ENCODE data around the gene ARGLU1. TPM values are rescaled to one million over a fixed set of nuclear protein-coding genes. Genes with fewer than 3 reads are reported as not detected.

Gene ARGLU1
- total RNA-seq, 1 experiment from 2014 or later: 96.9 TPM

- no peak overlapping the region for H3K4ac ChIP-seq (ENCODE audit: low read depth, low read length)
- no peak overlapping the region for H3K9ac ChIP-seq (ENCODE audit: extremely low read depth, insufficient read length, low read length)
- peaks cover 2% of the 10 kb centered on the region; the same call in 1 of the 2 replicates for H3K4me1 ChIP-seq (ENCODE audit: insufficient read depth, low read length)
- H2BK20ac ChIP-seq (ENCODE audit: low read depth, low read length, poor library complexity, severe bottlenecking): no peak overlapping the region
- H4K20me1 ChIP-seq (ENCODE audit: control insufficient read depth, insufficient read depth, insufficient read length): no peaks in the 10 kb centered on the region
- no peak overlapping the region for H2BK120ac ChIP-seq (ENCODE audit: low read depth, low read length, poor library complexity, severe bottlenecking)
- H3K9me3 Mint-ChIP-seq: peaks cover 0 to 3% of the 10 kb centered on the region in 2 experiments; a peak in 1 of 5 replicates
- H4K91ac ChIP-seq (ENCODE audit: insufficient read length, low read depth, low read length): no peak overlapping the region
- H3K4me2 ChIP-seq (ENCODE audit: insufficient read depth, insufficient read length, low read length): no peak overlapping the region
- WGBS (ENCODE audit: extremely low coverage, insufficient read length, low lambda C conversion rate): no CpG with 5 or more reads among the region's 8 CpGs
- H3K36me3 Mint-ChIP-seq (ENCODE audit: insufficient read depth in 1 of 3, low read depth in 3 of 3): peaks cover 2 to 5% (median 5%) of the 10 kb centered on the region in 3 experiments; a peak in 3 of 7 replicates
- no peak overlapping the region for H2BK5ac ChIP-seq (ENCODE audit: insufficient read length, low read length)
- TF ChIP-seq CTCF (conservative IDR thresholded peaks at IDR 0.05): no peak
- H3K56ac ChIP-seq (ENCODE audit: insufficient read length, low read depth, low read length): no peak overlapping the region
- no peak overlapping the region for H3K27ac Mint-ChIP-seq
- H3K79me2 ChIP-seq (ENCODE audit: insufficient read depth, low read length): no peaks in the 10 kb centered on the region
- H3K4me3 Mint-ChIP-seq: no peak overlapping the region
- no peak overlapping the region for H4K8ac ChIP-seq (replicated peaks; ENCODE audit: insufficient read length, low read depth, low read length)
- H3K27me3 Mint-ChIP-seq (ENCODE audit: low read depth): no peaks in the 10 kb centered on the region
- no peak overlapping the region for H2BK15ac ChIP-seq (ENCODE audit: low read depth, low read length)
- H3K23me2 ChIP-seq (ENCODE audit: insufficient read length, low read depth, low read length, poor library complexity, severe bottlenecking): peaks cover under 1% of the 10 kb centered on the region
- H3K14ac ChIP-seq (ENCODE audit: insufficient read depth, low read length): no peak overlapping the region
- H2AK5ac ChIP-seq (ENCODE audit: insufficient read length, low read length): no peak overlapping the region
- no peak overlapping the region for H3K18ac ChIP-seq (ENCODE audit: insufficient read length, low read depth, low read length)
- H3T11ph ChIP-seq (ENCODE audit: low read length): no peak overlapping the region
- H3K27me3 ChIP-seq (ENCODE audit: insufficient read depth, low read length): no peaks in the 10 kb centered on the region
- no peak for DNase-seq
- H3K79me1 ChIP-seq (ENCODE audit: insufficient read depth, low read depth, low read length, poor library complexity, severe bottlenecking): no peaks in the 10 kb centered on the region
- no peak overlapping the region for H2BK12ac ChIP-seq (ENCODE audit: insufficient read length, low read depth, low read length)
- no peak overlapping the region for H4K5ac ChIP-seq (ENCODE audit: insufficient read length, low read depth, low read length)
- no peak overlapping the region for H2AFZ ChIP-seq (ENCODE audit: low read length)
- no peak overlapping the region for H3K23ac ChIP-seq (ENCODE audit: insufficient read length, low read depth, low read length)
- H3K4me1 Mint-ChIP-seq: peaks cover 16 to 20% of the 10 kb centered on the region in 2 experiments
- no peak overlapping the region for H3K27ac ChIP-seq (ENCODE audit: insufficient read length, low read depth, low read length)
- H3K9me3 ChIP-seq (ENCODE audit: control insufficient read depth, low read depth, low read length): no peaks in the 10 kb centered on the region
Measured at GRCh38 chr13:106573284-106573846, 5.4 kb upstream of the ARGLU1 start.
